ENCODE results near the gene PAGE2B.

The PAGE2B gene

GRCh38 chrX:55123900-55124299, 49.1 kb downstream of the PAGE2B start:
- no peak for ATAC-seq
- no peak for TF ChIP-seq PPARA (CRISPR knock-in tag; IDR thresholded peaks at IDR 0.05; ENCODE audit: borderline replicate concordance)
- TF ChIP-seq TCF4 (CRISPR knock-in tag; IDR thresholded peaks at IDR 0.05; ENCODE audit: borderline replicate concordance) = no peak
- TF ChIP-seq TSHZ2 (CRISPR knock-in tag; IDR thresholded peaks at IDR 0.05) = no peak
- no peak for TF ChIP-seq ZFP3 (CRISPR knock-in tag; IDR thresholded peaks at IDR 0.05)
- no peak for TF ChIP-seq ZC3H10 (CRISPR knock-in tag; IDR thresholded peaks at IDR 0.05)
- TF ChIP-seq CSDC2 (CRISPR knock-in tag; IDR thresholded peaks at IDR 0.05) = no peak
- TF ChIP-seq POU6F1 (CRISPR knock-in tag; IDR thresholded peaks at IDR 0.05; ENCODE audit: borderline replicate concordance, low read depth) = no peak
- TF ChIP-seq SNAI2 (CRISPR knock-in tag; IDR thresholded peaks at IDR 0.05) = no peak
- no peak for TF ChIP-seq PATZ1 (CRISPR knock-in tag; IDR thresholded peaks at IDR 0.05; ENCODE audit: borderline replicate concordance)
- TF ChIP-seq CSRNP3 (CRISPR knock-in tag; IDR thresholded peaks at IDR 0.05) = no peak
- no peak for TF ChIP-seq GLIS3 (CRISPR knock-in tag; IDR thresholded peaks at IDR 0.05)
- TF ChIP-seq ZNF565 (CRISPR knock-in tag; conservative IDR thresholded peaks at IDR 0.05; ENCODE audit: low read depth) = no peak
- no peak for TF ChIP-seq ZNF8 (CRISPR knock-in tag; IDR thresholded peaks at IDR 0.05)
- TF ChIP-seq ZNF70 (CRISPR knock-in tag; IDR thresholded peaks at IDR 0.05) = no peak
- TF ChIP-seq ESRRG (CRISPR knock-in tag; IDR thresholded peaks at IDR 0.05) = no peak
- no peak for TF ChIP-seq ISL1 (CRISPR knock-in tag; IDR thresholded peaks at IDR 0.05)
- TF ChIP-seq OSR1 (CRISPR knock-in tag; IDR thresholded peaks at IDR 0.05) = no peak
- no peak for TF ChIP-seq TOX (CRISPR knock-in tag; IDR thresholded peaks at IDR 0.05; ENCODE audit: borderline replicate concordance)
- TF ChIP-seq BACH2 (CRISPR knock-in tag; IDR thresholded peaks at IDR 0.05; ENCODE audit: borderline replicate concordance) = no peak

GRCh38 chrX:55127692-55128091, 52.9 kb downstream of the PAGE2B start:
- TF ChIP-seq ESRRG (CRISPR knock-in tag; IDR thresholded peaks at IDR 0.05) = no peak
- ATAC-seq = no peak

All from SK-N-SH treated with all-trans-retinoic acid at 6 μM for 48 hours (cell line).